Measurements from ENCODE around the gene PDCD4.

The PDCD4 gene

GRCh38 chr10:110842326-110842904 is 29.3 kb upstream of the PDCD4 start:
- no peak for DNase-seq

- peak; percentile 82 for DNase-seq
These were observed 28.7 kb upstream of the PDCD4 start for GRCh38 chr10:110843031-110843430.

- no peak for DNase-seq
These were observed 27.7 kb upstream of the PDCD4 start for GRCh38 chr10:110843796-110844616.

GRCh38 chr10:110844617-110844881 is 27.2 kb upstream of the PDCD4 start:
- DNase-seq, result no peak

- DNase-seq, result no peak
These were observed 26.5 kb upstream of the PDCD4 start for GRCh38 chr10:110845192-110845755.

- no peak for DNase-seq
These were observed 25.7 kb upstream of the PDCD4 start for GRCh38 chr10:110845756-110846620.

GRCh38 chr10:110847374-110847773 is 24.4 kb upstream of the PDCD4 start:
- DNase-seq, result no peak

GRCh38 chr10:110848106-110848505 is 23.6 kb upstream of the PDCD4 start:
- no peak for DNase-seq

GRCh38 chr10:110850099-110850498 is 21.6 kb upstream of the PDCD4 start:
- no peak for DNase-seq

GRCh38 chr10:110851020-110851612 is 20.6 kb upstream of the PDCD4 start:
- DNase-seq, result no peak

GRCh38 chr10:110852255-110852896 is 19.4 kb upstream of the PDCD4 start:
- DNase-seq, result peak; percentile 64

- no peak for DNase-seq
These were observed 18.8 kb upstream of the PDCD4 start for GRCh38 chr10:110852947-110853346.

- DNase-seq, result no peak
These were observed 17.7 kb upstream of the PDCD4 start for GRCh38 chr10:110853921-110854605.

GRCh38 chr10:110857265-110858171 is 14.2 kb upstream of the PDCD4 start:
- peak; percentile 52 for DNase-seq

GRCh38 chr10:110858297-110858934 is 13.3 kb upstream of the PDCD4 start:
- DNase-seq, result no peak

GRCh38 chr10:110859206-110859972 is 12.3 kb upstream of the PDCD4 start:
- DNase-seq, result no peak

GRCh38 chr10:110859973-110860376 is 11.8 kb upstream of the PDCD4 start:
- no peak for DNase-seq

GRCh38 chr10:110860576-110861241 is 11.0 kb upstream of the PDCD4 start:
- peak; percentile 49 for DNase-seq

- DNase-seq, result no peak
These were observed 10.3 kb upstream of the PDCD4 start for GRCh38 chr10:110861476-110861875.

All from activated CD4-positive, alpha-beta T cell treated with anti-CD3 and anti-CD28 coated beads, Interleukin-2, amount 50 U/mL, for 16 hours (primary cell).